OCI-LY3 (cell line): ENCODE results near the gene KYAT1.

Experiments used
- H2AFZ ChIP-seq: fragments of 200-600, 300-600 bp; shearing (Covaris generic); 2 replicates; pipeline ENCODE4 v1.6.0; 2014; ENCODE audit warnings: antibody characterized with exemption, low read depth, low read length
- H3K27ac ChIP-seq: fragments of 200-600, 300-600 bp; sonication (generic); 2 replicates; pipeline ENCODE4 v1.5.1; 2014; ENCODE audit warnings: mild to moderate bottlenecking, low read length, moderate library complexity, mixed read lengths
- H3K27me3 ChIP-seq: fragments of 200-600, 300-600 bp; sonication (generic); 2 replicates; pipeline ENCODE4 v1.6.1; 2014; ENCODE audit warnings: low read depth, low read length, mixed read lengths
- H3K36me3 ChIP-seq: fragments of 200-600, 300-600 bp; sonication (generic); replicated peaks from 2 replicates; pipeline ENCODE3; 2014; ENCODE audit warnings: low read depth, low read length, mixed read lengths
- H3K4me1 ChIP-seq: fragments of 300-600, 200-600 bp; sonication (generic); 2 replicates; pipeline ENCODE4 v1.6.1; 2014; ENCODE audit warnings: low read length, mixed read lengths
- H3K4me2 ChIP-seq: fragments of 200-600, 300-600 bp; sonication (generic); 2 replicates; pipeline ENCODE4 v1.6.1; 2014; ENCODE audit warnings: low read length, mixed read lengths
- H3K4me3 ChIP-seq: fragments of 300-600, 200-600 bp; sonication (generic); 2 replicates; pipeline ENCODE4 v1.5.1; 2014; ENCODE audit warnings: antibody characterized with exemption, mild to moderate bottlenecking, low read length, moderate library complexity
- H3K79me2 ChIP-seq: fragments of 300-600, 200-600 bp; shearing (Covaris generic); 2 replicates; pipeline ENCODE4 v1.6.1; 2014; ENCODE audit warnings: mild to moderate bottlenecking, low read length, mixed read lengths
- H3K9ac ChIP-seq: fragments of 300-600, 200-600 bp; shearing (Covaris generic); 2 replicates; pipeline ENCODE4 v1.6.0; 2014; ENCODE audit warnings: mild to moderate bottlenecking, low read length, moderate library complexity
- H3K9me3 ChIP-seq: fragments of 200-600, 300-600 bp; shearing (Covaris generic); 2 replicates; pipeline ENCODE4 v1.6.1; 2014; ENCODE audit warnings: low read length, mixed read lengths; ENCODE audit not compliant: insufficient read depth
- H4K20me1 ChIP-seq: fragments of 200-600, 300-600 bp; sonication (generic); 2 replicates; pipeline ENCODE4 v1.6.1; 2016; ENCODE audit warnings: low read length, mixed read lengths; ENCODE audit not compliant: insufficient read depth
- EZH2phosphoT487 ChIP-seq: fragments of 200-600 bp; shearing (Covaris generic); IDR thresholded peaks from 2 replicates; pipeline ENCODE4 v1.6.1; 2018; ENCODE audit warnings: antibody characterized with exemption, mixed run types, low read depth
- TF ChIP-seq, protein P1 (sequence below): fragments of 200-600, 300-600 bp; sonication (generic); IDR thresholded peaks from 2 replicates; pipeline ENCODE4 v1.5.1; 2014; ENCODE audit warnings: antibody characterized with exemption, low read length, low read depth

The KYAT1 gene

DNA sequence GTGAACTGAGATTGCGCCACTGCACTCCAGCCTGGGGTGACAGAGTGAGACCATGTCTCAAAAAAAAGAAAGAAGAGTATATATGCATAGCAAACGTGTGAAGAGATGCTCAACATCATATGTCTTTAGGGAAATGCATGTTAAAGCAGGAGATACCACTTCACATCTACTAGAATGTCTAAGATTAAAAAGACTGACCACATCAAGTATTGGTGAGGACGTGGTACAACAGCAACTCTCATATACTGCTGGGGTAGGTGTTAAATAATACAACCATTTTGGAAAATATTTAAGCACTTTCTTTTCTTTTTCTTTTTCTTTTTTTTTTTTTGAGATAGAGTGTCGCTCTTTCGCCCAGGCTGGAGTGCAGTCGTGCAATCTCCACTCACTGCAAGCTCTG is 96.3 kb downstream of the KYAT1 start:
- no peak overlapping the region for H3K4me3 ChIP-seq
- H3K9ac ChIP-seq, result no peak overlapping the region
- no peak for TF ChIP-seq EZH2phosphoT487
- TF ChIP-seq, protein P1, sequence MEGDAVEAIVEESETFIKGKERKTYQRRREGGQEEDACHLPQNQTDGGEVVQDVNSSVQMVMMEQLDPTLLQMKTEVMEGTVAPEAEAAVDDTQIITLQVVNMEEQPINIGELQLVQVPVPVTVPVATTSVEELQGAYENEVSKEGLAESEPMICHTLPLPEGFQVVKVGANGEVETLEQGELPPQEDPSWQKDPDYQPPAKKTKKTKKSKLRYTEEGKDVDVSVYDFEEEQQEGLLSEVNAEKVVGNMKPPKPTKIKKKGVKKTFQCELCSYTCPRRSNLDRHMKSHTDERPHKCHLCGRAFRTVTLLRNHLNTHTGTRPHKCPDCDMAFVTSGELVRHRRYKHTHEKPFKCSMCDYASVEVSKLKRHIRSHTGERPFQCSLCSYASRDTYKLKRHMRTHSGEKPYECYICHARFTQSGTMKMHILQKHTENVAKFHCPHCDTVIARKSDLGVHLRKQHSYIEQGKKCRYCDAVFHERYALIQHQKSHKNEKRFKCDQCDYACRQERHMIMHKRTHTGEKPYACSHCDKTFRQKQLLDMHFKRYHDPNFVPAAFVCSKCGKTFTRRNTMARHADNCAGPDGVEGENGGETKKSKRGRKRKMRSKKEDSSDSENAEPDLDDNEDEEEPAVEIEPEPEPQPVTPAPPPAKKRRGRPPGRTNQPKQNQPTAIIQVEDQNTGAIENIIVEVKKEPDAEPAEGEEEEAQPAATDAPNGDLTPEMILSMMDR, result no peak
- no peak overlapping the region for H3K27ac ChIP-seq
- H3K79me2 ChIP-seq, result peaks cover 16% of the 10 kb centered on the region
- H3K27me3 ChIP-seq, result no peaks in the 10 kb centered on the region
- peaks cover 27% of the 10 kb centered on the region for H3K4me1 ChIP-seq
- no peak overlapping the region for H3K4me2 ChIP-seq
- H3K9me3 ChIP-seq, result no peaks in the 10 kb centered on the region
- no peaks in the 10 kb centered on the region for H4K20me1 ChIP-seq
- H3K36me3 ChIP-seq, result no peaks in the 10 kb centered on the region
- no peak overlapping the region for H2AFZ ChIP-seq
